ENCODE measurements around the gene SEMG2.

The SEMG2 gene, protein sequence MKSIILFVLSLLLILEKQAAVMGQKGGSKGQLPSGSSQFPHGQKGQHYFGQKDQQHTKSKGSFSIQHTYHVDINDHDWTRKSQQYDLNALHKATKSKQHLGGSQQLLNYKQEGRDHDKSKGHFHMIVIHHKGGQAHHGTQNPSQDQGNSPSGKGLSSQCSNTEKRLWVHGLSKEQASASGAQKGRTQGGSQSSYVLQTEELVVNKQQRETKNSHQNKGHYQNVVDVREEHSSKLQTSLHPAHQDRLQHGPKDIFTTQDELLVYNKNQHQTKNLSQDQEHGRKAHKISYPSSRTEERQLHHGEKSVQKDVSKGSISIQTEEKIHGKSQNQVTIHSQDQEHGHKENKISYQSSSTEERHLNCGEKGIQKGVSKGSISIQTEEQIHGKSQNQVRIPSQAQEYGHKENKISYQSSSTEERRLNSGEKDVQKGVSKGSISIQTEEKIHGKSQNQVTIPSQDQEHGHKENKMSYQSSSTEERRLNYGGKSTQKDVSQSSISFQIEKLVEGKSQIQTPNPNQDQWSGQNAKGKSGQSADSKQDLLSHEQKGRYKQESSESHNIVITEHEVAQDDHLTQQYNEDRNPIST

DNA sequence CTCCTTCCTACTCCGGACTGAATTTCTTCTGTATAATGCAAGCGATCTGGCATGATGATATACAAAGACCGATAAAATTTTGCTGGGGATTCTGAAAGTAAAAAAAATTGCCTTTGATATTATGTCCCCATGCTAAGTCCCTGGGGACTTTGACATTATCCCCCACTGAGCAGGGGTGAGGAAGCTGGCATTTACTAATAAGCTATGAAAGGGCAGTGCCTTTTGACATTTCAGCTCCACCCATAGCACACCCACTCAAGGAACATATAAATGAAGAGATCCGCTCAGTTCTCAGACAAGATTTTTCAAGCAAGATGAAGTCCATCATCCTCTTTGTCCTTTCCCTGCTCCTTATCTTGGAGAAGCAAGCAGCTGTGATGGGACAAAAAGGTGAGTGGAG, at the start of gene SEMG2:
TSS of gene SEMG2 (plus strand) at position 298 of the 400 bp plus-strand sequence. CDS start at position 315, 17 bp downstream.
- DNase-seq (ENCODE audit: low spot score) = no peak

- no peak for DNase-seq (ENCODE audit: low spot score)
These were observed 47.7 kb upstream of the SEMG2 start for GRCh38 chr20:45173522-45173921.

- DNase-seq (ENCODE audit: low spot score) = no peak
These were observed 46.5 kb upstream of the SEMG2 start, which contains the start of gene PI3 for GRCh38 chr20:45174434-45175364. PI3 (plus strand) TSS chr20:45174902; CDS start chr20:45174923, 21 bp downstream.

DNA sequence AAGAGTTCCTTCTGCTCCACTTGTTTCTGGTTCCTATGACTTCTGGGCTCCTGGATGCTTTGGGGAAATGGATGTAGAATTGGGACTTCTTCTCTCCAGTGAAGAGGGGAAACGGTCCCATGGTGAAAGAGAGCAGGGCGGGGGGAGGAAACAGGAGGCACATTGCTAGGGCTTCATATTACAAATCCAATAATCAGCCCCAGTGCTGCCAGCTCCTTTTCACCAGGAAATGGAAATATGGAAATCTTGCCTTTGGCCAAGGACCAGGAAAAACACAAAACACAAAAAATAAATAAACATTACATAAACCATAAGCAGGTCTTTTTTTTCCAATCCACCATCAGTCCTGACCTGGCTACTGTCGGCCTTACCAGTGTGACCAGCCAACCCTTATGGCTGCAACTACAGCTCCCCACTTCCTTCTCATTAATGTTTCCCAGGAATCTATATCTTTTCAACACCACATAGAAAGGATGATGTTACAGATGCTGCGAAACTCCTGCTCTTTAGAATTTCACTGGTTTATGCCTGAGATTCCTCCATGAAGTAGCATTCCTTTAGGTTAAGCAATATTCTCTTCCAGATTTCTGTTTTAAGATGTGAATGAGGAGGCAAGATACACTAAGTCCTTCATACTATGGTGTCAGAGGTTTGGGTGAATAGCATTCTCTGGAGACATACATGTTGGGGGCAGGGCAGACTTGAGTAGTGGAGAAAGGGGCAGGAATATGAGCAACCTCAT, 44.5 kb upstream of the SEMG2 start:
- no peak for DNase-seq (ENCODE audit: low spot score)

DNA sequence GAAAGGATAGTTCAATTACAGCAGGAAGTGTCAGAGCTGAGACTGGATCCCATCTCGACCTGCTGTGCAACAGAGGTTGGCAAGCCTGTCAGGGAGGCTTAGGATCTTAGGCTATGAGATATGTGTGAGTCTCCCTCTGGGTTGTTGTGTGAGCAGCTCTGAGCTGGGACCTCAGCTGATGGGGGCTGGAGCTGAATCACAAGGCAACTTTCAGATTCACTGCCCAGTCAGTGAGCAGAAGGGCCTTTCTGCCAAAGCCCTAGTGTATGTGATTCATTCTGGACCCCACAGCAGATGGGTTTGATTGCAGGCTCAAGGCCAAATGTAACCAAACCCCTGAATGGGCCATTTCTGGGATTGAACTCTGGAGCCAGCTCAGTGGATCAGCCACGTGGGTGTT, 42.0 kb upstream of the SEMG2 start:
- no peak for DNase-seq (ENCODE audit: low spot score)

GRCh38 chr20:45181639-45182038, 39.5 kb upstream of the SEMG2 start:
- no peak for DNase-seq (ENCODE audit: low spot score)

GRCh38 chr20:45183084-45183483, 38.1 kb upstream of the SEMG2 start:
- DNase-seq (ENCODE audit: low spot score) = no peak

DNA sequence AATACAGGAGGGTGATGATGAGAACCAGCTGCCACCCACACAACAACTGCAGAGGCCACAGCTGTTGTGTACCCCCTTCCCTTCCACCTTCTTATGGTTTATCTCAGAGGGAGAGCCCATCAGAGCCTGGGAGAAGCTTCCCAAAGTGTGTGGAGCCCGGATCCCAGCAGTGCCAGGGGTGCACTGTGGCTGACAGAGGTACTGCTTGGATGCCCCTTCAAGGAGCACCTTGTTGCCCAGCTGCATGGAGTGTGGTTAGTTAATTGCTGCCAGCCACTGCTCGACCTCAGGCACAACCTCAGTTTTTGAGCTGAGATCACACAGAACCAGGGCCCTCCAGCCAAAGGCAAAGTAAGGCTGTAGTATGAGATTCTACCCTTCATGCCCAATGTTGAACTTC, 33.5 kb upstream of the SEMG2 start:
- no peak for DNase-seq (ENCODE audit: low spot score)

DNA sequence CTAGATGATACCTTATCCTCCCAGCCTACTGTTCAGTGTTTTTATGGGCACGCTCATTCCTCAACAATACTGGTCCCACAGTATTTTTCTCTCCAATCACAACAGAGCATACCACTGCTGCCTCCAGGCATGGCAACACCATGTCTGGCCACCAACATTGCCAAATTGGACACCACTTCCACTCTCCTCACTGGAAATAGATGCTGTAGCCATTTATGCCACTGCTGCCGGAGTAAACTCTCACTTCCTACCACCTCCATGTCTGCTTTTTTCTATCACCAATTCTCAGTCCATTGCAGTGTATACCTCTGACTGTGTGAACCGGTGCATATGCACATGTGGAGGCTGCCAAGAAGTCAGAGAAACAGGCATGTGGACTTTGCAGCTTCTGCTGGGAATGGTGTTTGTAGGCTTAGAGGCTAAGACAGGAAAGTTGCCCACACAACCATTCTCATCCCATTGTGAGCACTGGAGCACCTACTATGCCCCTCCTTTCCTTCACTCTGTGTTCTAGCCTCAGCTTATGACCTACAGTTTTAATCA, 32.0 kb upstream of the SEMG2 start:
- DNase-seq (ENCODE audit: low spot score) = no peak

- no peak for DNase-seq (ENCODE audit: low spot score)
These were observed 31.3 kb upstream of the SEMG2 start for GRCh38 chr20:45189861-45190260.

DNA sequence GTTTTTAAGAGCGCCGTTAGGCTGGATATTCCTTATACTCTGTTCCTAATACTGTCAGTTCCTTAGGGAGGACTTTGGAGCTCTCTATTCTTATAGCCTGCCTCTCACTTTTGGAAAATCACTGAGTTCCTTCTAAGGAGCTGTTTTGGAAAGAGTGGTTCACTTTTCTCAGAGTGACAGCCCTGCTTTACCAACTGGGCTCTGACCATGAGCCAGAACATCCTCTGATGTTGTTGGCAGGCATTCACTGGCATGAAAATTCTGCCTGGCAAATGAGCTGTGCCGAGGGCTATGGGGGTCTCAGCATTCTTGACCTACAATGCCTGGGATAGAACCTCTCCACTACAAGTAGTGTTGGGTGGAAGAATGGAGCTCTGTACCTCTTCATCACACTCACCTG, 29.2 kb upstream of the SEMG2 start:
- no peak for DNase-seq (ENCODE audit: low spot score)

DNA sequence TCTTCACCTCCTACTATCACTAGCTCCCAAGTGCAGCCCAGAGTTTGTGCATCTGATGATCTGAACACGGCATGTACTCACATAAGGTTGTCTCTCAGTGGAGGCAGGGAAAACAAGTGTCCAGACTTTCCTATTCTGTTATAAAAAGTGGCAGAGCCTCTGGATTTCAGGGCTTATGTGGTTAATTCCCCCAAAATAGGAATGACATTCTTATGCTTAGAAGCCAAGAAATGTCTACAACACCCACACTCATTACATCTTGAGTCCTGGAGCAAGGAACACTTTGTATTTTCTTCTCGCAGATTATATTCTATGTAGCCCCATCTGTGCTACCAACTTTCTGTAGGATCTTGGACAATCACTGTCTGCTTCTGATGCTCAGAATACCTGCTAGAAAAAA, 27.8 kb upstream of the SEMG2 start:
- DNase-seq (ENCODE audit: low spot score) = no peak

DNA sequence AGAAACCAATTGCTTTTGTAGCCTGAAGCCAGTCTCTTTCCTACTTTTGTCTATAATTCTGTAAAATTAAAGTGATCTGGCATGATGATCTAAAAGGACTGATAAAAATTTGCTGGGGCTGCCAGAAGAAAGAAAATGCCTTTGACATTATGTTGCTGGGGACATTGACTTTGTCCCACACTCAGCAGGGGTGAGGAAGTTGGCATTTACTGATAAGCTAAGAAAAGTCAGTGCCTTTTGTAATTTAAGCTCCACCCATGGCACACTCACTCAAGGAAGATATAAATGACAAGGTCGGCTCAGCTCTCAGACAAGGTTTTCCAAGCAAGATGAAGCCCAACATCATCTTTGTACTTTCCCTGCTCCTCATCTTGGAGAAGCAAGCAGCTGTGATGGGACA, 14.4 kb upstream of the SEMG2 start, which contains the start of gene SEMG1:
TSS of gene SEMG1 (plus strand) at position 309 of the 400 bp plus-strand sequence. CDS start at position 330, 21 bp downstream.
- DNase-seq (ENCODE audit: low spot score) = no peak

DNA sequence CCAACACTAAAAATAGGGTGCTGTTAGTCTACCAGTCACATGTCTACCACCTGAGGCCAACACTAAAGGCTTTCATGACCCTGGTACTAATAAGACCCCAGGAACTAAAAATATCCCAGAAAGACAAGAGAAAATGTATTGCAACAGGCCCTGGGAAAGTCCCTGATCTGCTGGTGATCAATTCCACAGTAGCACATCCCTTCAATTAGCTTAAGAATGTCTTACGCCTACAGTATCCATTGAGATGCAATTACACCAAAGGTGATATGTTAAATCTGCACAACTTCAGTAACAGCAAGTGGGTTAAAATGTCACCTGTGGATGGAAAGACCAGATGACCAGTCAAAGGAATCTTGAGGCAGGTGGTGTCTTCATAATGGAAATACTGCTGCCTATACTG, 11.2 kb upstream of the SEMG2 start:
- no peak for DNase-seq (ENCODE audit: low spot score)

- DNase-seq (ENCODE audit: low spot score) = no peak
These were observed 9.4 kb upstream of the SEMG2 start for GRCh38 chr20:45211569-45212474.

DNA sequence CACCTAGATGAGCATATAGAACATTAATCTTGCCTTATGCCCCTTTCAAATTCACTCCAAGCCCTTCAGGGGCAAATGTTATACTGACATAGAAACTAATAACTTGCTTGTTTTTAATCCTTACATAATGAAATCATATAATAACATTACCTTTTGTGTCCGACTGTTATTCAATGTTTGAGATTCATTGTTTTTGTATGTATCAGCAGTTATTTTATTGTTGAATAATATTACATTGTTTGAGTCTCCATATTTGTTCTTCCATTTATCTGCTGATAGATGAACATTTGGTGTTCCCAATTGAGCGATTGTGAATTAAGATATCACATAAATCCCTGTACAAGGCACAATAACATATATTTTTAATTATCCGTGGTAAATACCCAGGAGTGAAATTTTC, 8.3 kb upstream of the SEMG2 start:
- DNase-seq (ENCODE audit: low spot score) = no peak

GRCh38 chr20:45218124-45218523, 3.0 kb upstream of the SEMG2 start:
- DNase-seq (ENCODE audit: low spot score) = no peak

DNA sequence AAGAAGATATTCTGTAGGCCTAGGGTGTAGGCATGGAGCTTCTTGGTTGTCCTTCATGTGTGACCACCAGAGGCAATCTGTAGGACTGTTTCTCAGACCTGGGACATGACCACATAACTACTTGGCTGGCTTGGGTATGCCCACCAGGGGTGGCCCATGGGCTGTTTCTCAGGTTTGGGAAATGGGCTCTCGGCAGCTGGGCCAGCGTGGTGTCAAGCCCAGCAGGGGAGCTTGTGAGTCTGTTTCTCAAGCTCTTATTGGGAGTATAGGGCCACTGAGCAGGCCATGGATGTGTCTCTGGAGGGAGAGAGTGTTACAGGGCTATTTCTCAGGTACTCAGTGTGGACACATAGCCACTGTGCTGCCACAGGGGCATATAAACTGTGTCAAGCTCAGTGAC, 2.5 kb upstream of the SEMG2 start:
- no peak for DNase-seq (ENCODE audit: low spot score)

- DNase-seq (ENCODE audit: low spot score) = no peak
These were observed 2.0 kb downstream of the SEMG2 start for GRCh38 chr20:45223136-45223535.

DNA sequence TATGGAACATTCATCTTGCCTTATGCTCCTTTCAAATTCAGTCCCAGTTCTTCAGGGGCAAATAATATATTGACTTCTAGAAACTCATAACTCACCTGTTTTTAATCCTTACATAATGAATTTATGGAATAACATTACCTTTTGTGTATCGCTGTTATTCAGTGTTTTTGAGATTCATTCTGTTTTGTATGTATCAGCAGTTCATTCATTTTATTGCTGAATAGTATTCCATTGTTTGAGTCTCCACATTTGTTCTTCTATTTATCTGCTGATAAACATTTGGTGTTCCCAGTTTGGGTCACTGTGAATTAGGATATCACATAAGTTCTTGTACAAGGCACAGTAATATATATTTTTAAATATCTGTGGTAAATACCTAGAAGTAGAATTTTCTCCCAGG, 5.1 kb downstream of the SEMG2 start:
- DNase-seq (ENCODE audit: low spot score) = no peak

All from putamen (tissue), 1 donor.